GM21737 (cell line): ENCODE measurements around the gene AGAP3.
"Not testable (repeated sequence)": the region's sequence is repeated elsewhere in the genome, so short reads cannot be mapped to it uniquely, and the experiment has no call there.

Experiments
- ATAC-seq: cut with Tn5 transposase; IDR thresholded peaks from one replicate; pipeline ENCODE4 v1.9.1; 2021; ENCODE audit warnings: mild to moderate bottlenecking, moderate library complexity; ENCODE audit not compliant: unreplicated experiment

Gene AGAP3

GRCh38 chr7:151085691-151086620 lies at the start of gene AGAP3:
Gene AGAP3, plus strand, starts transcription at chr7:151086475. Its CDS starts 267 bp downstream, at chr7:151086742.
- ATAC-seq = peak; percentile 45

GRCh38 chr7:151038951-151039849 lies 47.1 kb upstream of the AGAP3 start:
- no peak for ATAC-seq

GRCh38 chr7:151039850-151040548 lies 46.3 kb upstream of the AGAP3 start:
- ATAC-seq = no peak

GRCh38 chr7:151040616-151041375 lies 45.5 kb upstream of the AGAP3 start:
- ATAC-seq = no peak

GRCh38 chr7:151043449-151043848 lies 42.8 kb upstream of the AGAP3 start:
- not testable (repeated sequence) for ATAC-seq

GRCh38 chr7:151043959-151044358 lies 42.3 kb upstream of the AGAP3 start:
- ATAC-seq = no peak

GRCh38 chr7:151045262-151045661 lies 41.0 kb upstream of the AGAP3 start:
- no peak for ATAC-seq

GRCh38 chr7:151045967-151046366 lies 40.3 kb upstream of the AGAP3 start:
- no peak for ATAC-seq

GRCh38 chr7:151046603-151047573 lies 39.4 kb upstream of the AGAP3 start:
- no peak for ATAC-seq

- ATAC-seq = no peak
Measured at GRCh38 chr7:151047976-151048815, 38.1 kb upstream of the AGAP3 start, which contains the start of gene ASIC3. Gene ASIC3, plus strand, starts transcription at chr7:151048531. Its CDS starts 355 bp downstream, at chr7:151048886.

GRCh38 chr7:151048911-151049463 lies 37.3 kb upstream of the AGAP3 start:
- ATAC-seq = no peak

- no peak for ATAC-seq
Measured at GRCh38 chr7:151051108-151051507, 35.2 kb upstream of the AGAP3 start.

- no peak for ATAC-seq
Measured at GRCh38 chr7:151053096-151053495, 33.2 kb upstream of the AGAP3 start.

- ATAC-seq = no peak
Measured at GRCh38 chr7:151053751-151054150, 32.5 kb upstream of the AGAP3 start.

GRCh38 chr7:151056283-151056665 lies 30.0 kb upstream of the AGAP3 start:
- no peak for ATAC-seq

GRCh38 chr7:151056666-151057505 lies 29.4 kb upstream of the AGAP3 start:
- no peak for ATAC-seq

- no peak for ATAC-seq
Measured at GRCh38 chr7:151057506-151057988, 28.7 kb upstream of the AGAP3 start, which contains the start of gene CDK5. Gene CDK5, minus strand, starts transcription at chr7:151057897. Its CDS starts 49 bp downstream, at chr7:151057848.
